Endothelial cell (in vitro differentiated cells): Measurements from ENCODE around the gene ZNF362. TPM values are rescaled to one million over a fixed set of nuclear protein-coding genes. Genes with fewer than 3 reads are reported as not detected.

Experiments
- DNase-seq: peaks from one replicate; pipeline ENCODE4 v3.0.0; 2021; ENCODE audit warnings: low spot score
- H3K27ac Mint-ChIP-seq: one replicate; pipeline ENCODE4 v1.8.0; 2021; ENCODE audit warnings: mixed read lengths, inconsistent platforms; ENCODE audit not compliant: unreplicated experiment
- H3K27me3 Mint-ChIP-seq: one replicate; pipeline ENCODE4 v1.8.0; 2021; ENCODE audit warnings: mild to moderate bottlenecking, moderate library complexity, mixed read lengths, inconsistent platforms; ENCODE audit not compliant: unreplicated experiment
- H3K36me3 Mint-ChIP-seq: one replicate; pipeline ENCODE4 v1.8.0; 2021; ENCODE audit warnings: mild to moderate bottlenecking, low read depth, mixed read lengths, inconsistent platforms; ENCODE audit not compliant: unreplicated experiment
- H3K4me1 Mint-ChIP-seq: one replicate; pipeline ENCODE4 v1.8.0; 2021; ENCODE audit warnings: mild to moderate bottlenecking, mixed read lengths, inconsistent platforms; ENCODE audit not compliant: unreplicated experiment
- H3K4me3 Mint-ChIP-seq: one replicate; pipeline ENCODE4 v1.8.0; 2021; ENCODE audit warnings: mild to moderate bottlenecking, mixed read lengths, inconsistent platforms; ENCODE audit not compliant: unreplicated experiment
- H3K9me3 Mint-ChIP-seq: one replicate; pipeline ENCODE4 v1.8.0; 2021; ENCODE audit warnings: mixed read lengths, inconsistent platforms; ENCODE audit not compliant: unreplicated experiment
- total RNA-seq: library from RNA; stranded (reverse); fragmentation: NEBNext Ultra II Directional; extraction: Animal tissue kit (Norgen Biotek cat#: 25700); gene quantifications from one replicate; pipeline ENCODE4 v1.2.1, GENCODE V29; 2021; ENCODE audit not compliant: unreplicated experiment
- TF ChIP-seq, protein P1 (sequence below): fragments of 200-600 bp; sonication (generic); IDR thresholded peaks from one replicate; pipeline ENCODE4 v1.5.0; 2021; ENCODE audit warnings: antibody characterized with exemption; ENCODE audit not compliant: unreplicated experiment

ZNF362 gene
- total RNA-seq, 1 donor from 2014 or later: 70.0 TPM

DNA sequence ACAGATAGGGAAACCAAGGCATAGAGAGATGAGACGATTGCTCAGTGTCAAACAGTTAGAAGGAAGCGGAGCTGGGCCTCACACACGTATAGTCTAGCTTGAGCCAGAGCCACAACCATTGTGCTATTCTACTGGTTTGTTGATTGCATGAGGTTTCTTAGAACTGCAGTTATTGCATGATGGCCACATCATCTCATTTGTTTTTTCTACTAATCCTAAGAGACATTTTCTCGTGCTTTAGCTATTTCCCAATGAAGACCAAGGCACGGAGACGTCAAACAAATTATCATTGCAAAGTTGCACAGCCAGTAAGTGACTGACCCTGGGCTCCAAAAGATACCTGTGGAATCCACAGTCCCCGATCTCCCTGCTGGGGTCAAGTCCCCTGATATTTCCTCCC, 25.1 kb upstream of the ZNF362 start:
- H3K4me1 Mint-ChIP-seq: peaks cover 38% of the 10 kb centered on the region
- DNase-seq: no peak
- H3K36me3 Mint-ChIP-seq: no peaks in the 10 kb centered on the region
- no peak overlapping the region for H3K4me3 Mint-ChIP-seq
- peaks cover 3% of the 10 kb centered on the region for H3K27me3 Mint-ChIP-seq
- H3K27ac Mint-ChIP-seq: no peak overlapping the region
- TF ChIP-seq, protein P1, sequence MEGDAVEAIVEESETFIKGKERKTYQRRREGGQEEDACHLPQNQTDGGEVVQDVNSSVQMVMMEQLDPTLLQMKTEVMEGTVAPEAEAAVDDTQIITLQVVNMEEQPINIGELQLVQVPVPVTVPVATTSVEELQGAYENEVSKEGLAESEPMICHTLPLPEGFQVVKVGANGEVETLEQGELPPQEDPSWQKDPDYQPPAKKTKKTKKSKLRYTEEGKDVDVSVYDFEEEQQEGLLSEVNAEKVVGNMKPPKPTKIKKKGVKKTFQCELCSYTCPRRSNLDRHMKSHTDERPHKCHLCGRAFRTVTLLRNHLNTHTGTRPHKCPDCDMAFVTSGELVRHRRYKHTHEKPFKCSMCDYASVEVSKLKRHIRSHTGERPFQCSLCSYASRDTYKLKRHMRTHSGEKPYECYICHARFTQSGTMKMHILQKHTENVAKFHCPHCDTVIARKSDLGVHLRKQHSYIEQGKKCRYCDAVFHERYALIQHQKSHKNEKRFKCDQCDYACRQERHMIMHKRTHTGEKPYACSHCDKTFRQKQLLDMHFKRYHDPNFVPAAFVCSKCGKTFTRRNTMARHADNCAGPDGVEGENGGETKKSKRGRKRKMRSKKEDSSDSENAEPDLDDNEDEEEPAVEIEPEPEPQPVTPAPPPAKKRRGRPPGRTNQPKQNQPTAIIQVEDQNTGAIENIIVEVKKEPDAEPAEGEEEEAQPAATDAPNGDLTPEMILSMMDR: no peak
- no peaks in the 10 kb centered on the region for H3K9me3 Mint-ChIP-seq

DNA sequence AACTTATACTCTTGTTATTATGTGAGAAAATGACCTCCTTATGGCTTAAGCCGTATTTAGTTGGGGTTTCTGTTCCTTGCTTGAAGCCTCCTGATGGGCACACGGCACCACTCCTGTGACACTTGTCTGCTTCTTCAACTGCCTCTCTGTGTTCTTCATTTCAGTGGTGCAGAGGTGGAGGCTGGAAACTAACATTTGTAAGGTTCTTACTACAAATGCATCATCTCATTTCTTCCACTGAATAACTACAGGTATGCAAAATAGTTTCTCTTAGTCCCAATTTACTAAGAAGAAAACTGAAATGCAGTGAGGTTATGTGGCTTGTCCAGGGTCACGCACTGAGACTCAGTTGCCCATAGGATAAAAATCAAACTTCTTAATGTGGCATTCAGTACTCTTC, 23.6 kb upstream of the ZNF362 start:
- TF ChIP-seq, protein P1: no peak
- no peak overlapping the region for H3K27ac Mint-ChIP-seq
- DNase-seq: no peak
- H3K4me1 Mint-ChIP-seq: peaks cover 38% of the 10 kb centered on the region
- H3K27me3 Mint-ChIP-seq: peaks cover 3% of the 10 kb centered on the region
- no peaks in the 10 kb centered on the region for H3K9me3 Mint-ChIP-seq
- H3K36me3 Mint-ChIP-seq: no peaks in the 10 kb centered on the region
- H3K4me3 Mint-ChIP-seq: no peak overlapping the region

DNA sequence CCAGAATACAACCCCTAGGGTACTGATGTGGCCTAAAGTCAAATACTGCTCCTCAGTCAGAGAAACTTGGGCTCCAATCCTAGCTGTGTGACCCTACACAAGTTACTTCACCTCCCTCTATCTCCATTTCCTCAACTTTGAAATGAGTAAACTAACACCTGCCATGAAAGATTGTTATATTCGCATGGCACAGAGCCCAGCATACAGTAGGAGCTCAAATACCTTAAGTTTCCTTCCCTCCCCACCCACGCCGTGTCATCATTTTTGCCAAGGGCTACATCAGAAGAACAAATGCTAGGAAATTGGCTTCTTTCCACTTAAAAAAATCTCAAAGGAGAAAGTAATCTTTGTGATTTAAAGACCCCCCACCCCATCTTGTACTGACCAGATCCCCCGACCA, 22.2 kb upstream of the ZNF362 start:
- no peaks in the 10 kb centered on the region for H3K9me3 Mint-ChIP-seq
- H3K36me3 Mint-ChIP-seq: no peaks in the 10 kb centered on the region
- TF ChIP-seq, protein P1: no peak
- H3K27me3 Mint-ChIP-seq: peaks cover 3% of the 10 kb centered on the region
- no peak overlapping the region for H3K27ac Mint-ChIP-seq
- no peak overlapping the region for H3K4me3 Mint-ChIP-seq
- DNase-seq: no peak
- peaks cover 26% of the 10 kb centered on the region for H3K4me1 Mint-ChIP-seq

DNA sequence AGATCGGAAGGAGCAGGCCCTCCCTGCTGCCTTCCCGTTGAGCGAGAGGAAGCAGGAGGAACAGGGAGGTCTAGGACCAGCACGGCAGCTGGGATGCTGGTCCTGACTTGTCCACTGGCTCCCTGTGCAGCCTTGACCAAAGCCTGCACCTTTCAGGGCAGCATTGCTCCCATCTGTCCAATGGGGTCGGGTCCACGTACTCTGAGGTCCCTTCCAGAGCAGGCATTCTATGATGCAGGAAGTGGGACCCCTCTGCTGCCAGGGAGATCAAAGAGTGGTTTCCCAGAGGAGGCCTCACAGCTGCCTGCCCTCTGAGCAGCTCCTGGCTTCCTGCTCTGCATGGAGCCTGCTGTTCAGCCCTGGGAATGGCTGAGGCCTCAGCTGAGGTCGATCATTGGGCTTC, 21.7 kb upstream of the ZNF362 start:
- Mint-ChIP-seq H3K36me3 (no peaks in the 10 kb centered on the region), H3K4me1 (peaks cover 23% of the 10 kb centered on the region), H3K9me3 (no peaks in the 10 kb centered on the region), H3K4me3 (no peak overlapping the region), H3K27ac (no peak overlapping the region), H3K27me3 (peaks cover 2% of the 10 kb centered on the region)
- DNase-seq: no peak
- TF ChIP-seq, protein P1: no peak

DNA sequence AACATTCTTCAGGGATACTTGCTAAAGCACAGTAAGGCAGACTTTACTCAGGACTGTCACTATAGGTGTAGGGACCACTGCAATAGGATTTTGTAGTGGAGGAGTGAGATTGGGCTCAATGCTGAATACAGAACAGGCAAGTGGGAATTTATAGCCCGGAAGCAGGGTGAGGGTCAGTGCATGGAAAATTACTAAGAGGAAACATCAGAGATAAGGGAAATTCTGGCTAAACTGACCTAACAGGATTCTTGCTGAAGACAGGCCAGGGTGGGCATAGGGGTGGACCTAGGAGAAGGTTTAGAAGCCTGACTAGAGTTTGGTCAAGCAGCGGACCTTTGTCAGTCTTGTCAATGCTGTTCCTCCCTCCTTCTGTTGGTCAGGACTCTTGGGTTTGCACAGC, 20.8 kb upstream of the ZNF362 start:
- H3K4me1 Mint-ChIP-seq: peaks cover 22% of the 10 kb centered on the region

More for the DNA sequence above, 20.8 kb upstream of the ZNF362 start:
- Mint-ChIP-seq H3K27me3 (peaks cover 2% of the 10 kb centered on the region), H3K27ac (no peak overlapping the region), H3K9me3 (no peaks in the 10 kb centered on the region), H3K4me3 (peak overlapping the region; percentile 53), H3K36me3 (no peaks in the 10 kb centered on the region)
- TF ChIP-seq, protein P1: no peak
- no peak for DNase-seq
